HCT116 (cell line): Measurements from ENCODE around the gene RNGTT. TPM values are rescaled to one million over a fixed set of nuclear protein-coding genes. Genes with fewer than 3 reads are reported as not detected.

Experiments
- ATAC-seq: fragments of 200-7000 bp; cut with Tn5 transposase; 2 replicates; pipeline ENCODE4 v1.9.1; 2020; ENCODE audit warnings: mild to moderate bottlenecking, moderate library complexity
- BruUV-seq: library from RNA; stranded (reverse); fragments of 400-500 nt; replicated peaks from 2 replicates; lab custom pipeline; 2021; lab: Mats Ljungman, UMichigan
- CTCF ChIA-PET: fragments of 300-600 bp; sonication (Branson Sonifier 250); formaldehyde crosslinking; loops from one replicate; lab custom pipeline; 2021; ENCODE audit warnings: antibody characterized with exemption; lab: Charles Lee
- POLR2A ChIA-PET: fragments of 300-600, 350-600 bp; sonication (Branson Sonifier 250); formaldehyde crosslinking; loops from one replicate; lab custom pipeline; 2021; ENCODE audit warnings: antibody characterized with exemption; lab: Charles Lee
- RAD21 ChIA-PET, 2 experiments: fragments of 300-600 bp; sonication (Branson Sonifier 250); formaldehyde crosslinking; loops; one replicate each; lab custom pipeline; 2023; ENCODE audit warnings: low total read pairs in 2 of 2; ENCODE audit not compliant: uncharacterized antibody in 2 of 2, unreplicated experiment in 2 of 2, low non-redundant PET in 1 of 2; lab: Charles Lee
- DNase-seq: peaks from one replicate; pipeline ENCODE4 v3.0.0-alpha.2; 2010; ENCODE audit warnings: low read depth, low spot score
- H2AFZ ChIP-seq: fragments of 200-600 bp; shearing (Covaris generic), sonication (generic); 2 replicates; pipeline ENCODE4 v1.6.1; 2017; ENCODE audit warnings: low read depth, mixed run types, mixed read lengths, antibody characterized with exemption, low read length; ENCODE audit not compliant: poor library complexity, severe bottlenecking
- H3K27ac ChIP-seq: 2 replicates; pipeline ENCODE4 v1.5.1; 2012; ENCODE audit warnings: low read depth, low read length
- H3K27me3 ChIP-seq: fragments of 200-600 bp; sonication (generic); 2 replicates; pipeline ENCODE4 v1.6.1; 2016; ENCODE audit warnings: mixed run types, low read length, mixed read lengths; ENCODE audit not compliant: insufficient read depth
- H3K36me3 ChIP-seq, 2 experiments: fragments of 200-500 bp in 1 of 2; fragments of 200-600 bp in 1 of 2; sonication (Bioruptor generic) in 1 of 2; sonication (generic) in 1 of 2; 2 replicates each; pipeline versions ENCODE4 v1.5.1 to v1.6.1; 2014 to 2016; ENCODE audit warnings: low read length in 2 of 2, inconsistent platforms in 1 of 2, mixed read lengths in 1 of 2, mixed run types in 1 of 2; ENCODE audit not compliant: insufficient read depth in 2 of 2, control insufficient read depth in 1 of 2
- H3K4me1 ChIP-seq, 2 experiments: fragments of 200-600 bp in 1 of 2; sonication (generic) in 1 of 2; 2 replicates each; pipeline versions ENCODE4 v1.5.1 to v1.6.1; 2012 to 2017; ENCODE audit warnings: low read length in 2 of 2, inconsistent platforms in 1 of 2, mild to moderate bottlenecking in 1 of 2, mixed read lengths in 1 of 2, mixed run types in 1 of 2, moderate library complexity in 1 of 2; ENCODE audit not compliant: insufficient read depth in 2 of 2, control insufficient read depth in 1 of 2
- H3K4me2 ChIP-seq: fragments of 200-600 bp; sonication (generic); 2 replicates; pipeline ENCODE4 v1.6.1; 2017; ENCODE audit warnings: mixed run types, low read length, mixed read lengths
- H3K4me3 ChIP-seq, 2 experiments: fragments of 200-600 bp in 1 of 2; sonication (generic) in 1 of 2; replicated peaks in 1 of 2; 2 replicates each; pipeline ENCODE4 v1.5.1; 2011 to 2016; ENCODE audit warnings: low read length in 2 of 2, control low read depth in 1 of 2, low read depth in 1 of 2, mild to moderate bottlenecking in 1 of 2, mixed read lengths in 1 of 2, mixed run types in 1 of 2
- H3K79me2 ChIP-seq: fragments of 200-600 bp; sonication (generic); 2 replicates; pipeline ENCODE4 v1.6.1; 2017; ENCODE audit warnings: mild to moderate bottlenecking, mixed run types, low read length, moderate library complexity, mixed read lengths; ENCODE audit not compliant: insufficient read depth
- H3K9ac ChIP-seq: fragments of 200-600 bp; sonication (generic); 2 replicates; pipeline ENCODE4 v1.6.1; 2016; ENCODE audit warnings: low read length, mixed read lengths
- H3K9me2 ChIP-seq: fragments of 200-600 bp; sonication (generic), shearing (Covaris generic); 2 replicates; pipeline ENCODE4 v1.6.1; 2017; ENCODE audit warnings: mixed run types, mild to moderate bottlenecking, moderate library complexity; ENCODE audit not compliant: insufficient read depth
- H3K9me3 ChIP-seq, 2 experiments: fragments of 200-500 bp in 1 of 2; fragments of 200-600 bp in 1 of 2; sonication (Bioruptor generic) in 1 of 2; sonication (generic) in 1 of 2; 2 replicates each; pipeline ENCODE4 v1.6.1; 2014 to 2017; ENCODE audit warnings: low read length in 2 of 2, mixed read lengths in 2 of 2, inconsistent platforms in 1 of 2, low read depth in 1 of 2, mild to moderate bottlenecking in 1 of 2, mixed run types in 1 of 2, moderate library complexity in 1 of 2; ENCODE audit not compliant: control insufficient read depth in 1 of 2, insufficient read depth in 1 of 2
- H4K20me1 ChIP-seq: fragments of 200-600 bp; sonication (generic), shearing (Covaris generic); 2 replicates; pipeline ENCODE4 v1.6.1; 2017; ENCODE audit warnings: mixed run types, mild to moderate bottlenecking, moderate library complexity; ENCODE audit not compliant: insufficient read depth
- EGR1 ChIP-seq: IDR thresholded peaks from 2 replicates; pipeline ENCODE4 v1.6.1; 2012; ENCODE audit warnings: low read depth
- ELF1 ChIP-seq: IDR thresholded peaks from 2 replicates; pipeline ENCODE4 v1.6.1; 2012; ENCODE audit warnings: low read depth, borderline replicate concordance
- FOSL1 ChIP-seq: IDR thresholded peaks from 2 replicates; pipeline ENCODE4 v1.6.1; 2012; ENCODE audit warnings: low read depth
- RAD21 ChIP-seq: IDR thresholded peaks from 2 replicates; pipeline ENCODE4 v1.6.1; 2012; ENCODE audit warnings: low read depth, mild to moderate bottlenecking
- SRF ChIP-seq: IDR thresholded peaks from 2 replicates; pipeline ENCODE4 v1.6.1; 2012; ENCODE audit warnings: low read depth
- TCF7L2 ChIP-seq: IDR thresholded peaks from 2 replicates; pipeline ENCODE4 v1.7.0; 2011; ENCODE audit warnings: borderline replicate concordance, inconsistent platforms; ENCODE audit not compliant: insufficient read depth, insufficient read length; ENCODE audit errors: extremely low read depth
- YY1 ChIP-seq: IDR thresholded peaks from 2 replicates; pipeline ENCODE4 v1.6.1; 2011; ENCODE audit warnings: low read length, low read depth, moderate library complexity, mild to moderate bottlenecking; ENCODE audit not compliant: insufficient replicate concordance; ENCODE audit errors: extremely low read depth
- intact Hi-C: fragments of 100-400 bp; cut with micrococcal nuclease; formaldehyde crosslinking; loops from 2 replicates; pipeline ENCODE4 v1.10.0; 2022
- total RNA-seq: library from RNA; stranded (reverse); gene quantifications from one replicate; pipeline ENCODE4 v1.2.1, GENCODE V29; 2021; ENCODE audit not compliant: unreplicated experiment
- TF ChIP-seq, protein P1 (sequence below): IDR thresholded peaks from 2 replicates; pipeline ENCODE4 v1.6.1; 2011; ENCODE audit warnings: mild to moderate bottlenecking, low read length, moderate library complexity; ENCODE audit not compliant: insufficient replicate concordance; ENCODE audit errors: extremely low read depth
- TF ChIP-seq, protein P2 (sequence below): IDR thresholded peaks from 2 replicates; pipeline ENCODE4 v1.6.1; 2012
- TF ChIP-seq, protein P3 (sequence below), 3 experiments: fragments of 200-600 bp in 1 of 3; sonication (generic) in 1 of 3; IDR thresholded peaks in 2 of 3; conservative IDR thresholded peaks in 1 of 3; 2 replicates each; pipeline ENCODE4 v1.5.1; 2012 to 2017; ENCODE audit warnings: low read depth in 2 of 3, low read length in 2 of 3, antibody characterized with exemption in 1 of 3, borderline replicate concordance in 1 of 3, control low read depth in 1 of 3, mild to moderate bottlenecking in 1 of 3, mixed read lengths in 1 of 3, mixed run types in 1 of 3, moderate library complexity in 1 of 3; ENCODE audit not compliant: insufficient read depth in 1 of 3

The RNGTT gene
- total RNA-seq, 1 experiment from 2014 or later: 23.0 TPM

DNA sequence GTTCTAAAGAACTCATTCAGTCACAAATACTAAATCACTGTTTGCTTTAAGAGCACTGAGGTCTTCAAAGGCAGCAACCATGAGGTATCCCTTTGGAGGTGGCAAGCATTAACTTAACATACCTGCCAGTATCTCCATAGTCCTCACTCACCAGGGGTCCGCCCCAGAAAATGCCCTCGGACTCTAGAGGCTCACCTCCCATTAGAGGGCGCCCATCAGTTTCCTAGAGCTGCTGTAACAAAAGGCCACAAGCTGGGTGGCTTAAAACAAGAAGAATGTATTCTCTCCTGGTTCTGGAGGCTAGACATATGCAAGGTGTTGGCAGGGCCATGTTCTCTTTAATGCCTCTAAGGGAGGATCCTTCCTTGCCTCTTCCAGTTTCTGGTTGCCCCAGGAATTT, 12.0 kb upstream of the RNGTT start:
- DNase-seq (no peak), ATAC-seq (no peak)
- Histone ChIP-seq H2AFZ (no peak overlapping the region), H3K27ac (no peak overlapping the region), H3K4me3 (no peak overlapping the region), H3K79me2 (no peaks in the 10 kb centered on the region), H4K20me1 (no peaks in the 10 kb centered on the region; the same call in 1 of the 2 replicates), H3K36me3 (no peaks in the 10 kb centered on the region), H3K9ac (no peak overlapping the region), H3K4me1 (no peaks in the 10 kb centered on the region), H3K9me2 (no peaks in the 10 kb centered on the region)
- intact Hi-C loops: no loop called here
- ChIA-PET POLR2A (no interaction called here), RAD21 (no interaction called here), CTCF (no interaction called here)
- no TSS peak for BruUV-seq
- TF ChIP-seq, protein P1, sequence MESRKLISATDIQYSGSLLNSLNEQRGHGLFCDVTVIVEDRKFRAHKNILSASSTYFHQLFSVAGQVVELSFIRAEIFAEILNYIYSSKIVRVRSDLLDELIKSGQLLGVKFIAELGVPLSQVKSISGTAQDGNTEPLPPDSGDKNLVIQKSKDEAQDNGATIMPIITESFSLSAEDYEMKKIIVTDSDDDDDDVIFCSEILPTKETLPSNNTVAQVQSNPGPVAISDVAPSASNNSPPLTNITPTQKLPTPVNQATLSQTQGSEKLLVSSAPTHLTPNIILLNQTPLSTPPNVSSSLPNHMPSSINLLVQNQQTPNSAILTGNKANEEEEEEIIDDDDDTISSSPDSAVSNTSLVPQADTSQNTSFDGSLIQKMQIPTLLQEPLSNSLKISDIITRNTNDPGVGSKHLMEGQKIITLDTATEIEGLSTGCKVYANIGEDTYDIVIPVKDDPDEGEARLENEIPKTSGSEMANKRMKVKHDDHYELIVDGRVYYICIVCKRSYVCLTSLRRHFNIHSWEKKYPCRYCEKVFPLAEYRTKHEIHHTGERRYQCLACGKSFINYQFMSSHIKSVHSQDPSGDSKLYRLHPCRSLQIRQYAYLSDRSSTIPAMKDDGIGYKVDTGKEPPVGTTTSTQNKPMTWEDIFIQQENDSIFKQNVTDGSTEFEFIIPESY: no peak
- TF ChIP-seq, all 23 proteins: peak for 0
- Histone ChIP-seq H3K9me3 (no peaks in the 10 kb centered on the region), H3K4me2 (no peak overlapping the region), H3K27me3 (no peaks in the 10 kb centered on the region)

DNA sequence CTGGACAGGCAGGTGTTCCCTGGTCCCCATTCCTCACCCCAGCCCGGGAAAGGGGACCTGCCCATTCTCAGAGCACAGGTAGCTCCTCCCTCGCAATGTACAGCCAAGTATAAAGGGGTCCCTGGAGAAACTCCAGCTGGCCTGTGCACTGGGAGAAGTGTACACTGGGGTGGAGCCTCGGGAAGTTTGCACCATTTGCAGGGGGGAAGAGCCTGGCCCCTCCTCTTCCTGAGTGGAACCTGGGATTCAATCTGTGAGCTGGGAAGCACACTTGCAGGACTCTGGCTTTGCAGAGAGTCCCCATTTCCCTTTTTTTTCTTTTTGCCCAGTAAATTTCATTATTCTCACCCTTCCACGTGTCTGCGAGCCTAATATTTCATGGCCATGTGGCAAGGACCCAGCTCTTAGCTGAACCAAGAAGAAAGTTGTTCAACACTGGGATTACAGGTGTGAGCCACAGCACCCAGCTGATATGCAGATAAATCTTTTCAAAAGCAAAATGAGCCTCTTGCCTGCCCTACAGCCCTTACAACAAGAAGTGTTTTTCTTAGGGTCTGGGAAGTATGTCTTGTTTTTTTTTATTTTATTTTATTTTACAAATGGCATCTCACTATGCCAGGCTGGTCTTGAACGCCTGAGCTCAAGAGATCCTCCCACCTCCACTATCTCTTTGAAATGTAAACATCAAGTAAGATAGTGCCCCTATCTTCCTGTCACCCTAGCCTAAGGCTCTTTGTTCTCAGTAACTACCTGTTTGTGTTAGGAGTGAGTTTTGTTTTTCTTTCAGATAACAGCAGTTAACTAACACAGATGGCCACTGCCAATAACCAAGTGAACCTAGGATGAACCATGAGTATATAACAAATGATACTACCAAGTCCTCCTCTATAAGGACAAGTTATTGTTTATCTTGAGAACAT, 9.3 kb upstream of the RNGTT start:
- BruUV-seq: no TSS peak
- Histone ChIP-seq H3K4me3 (no peak overlapping the region), H3K9me2 (no peaks in the 10 kb centered on the region), H4K20me1 (no peaks in the 10 kb centered on the region; the same call in 1 of the 2 replicates), H3K27ac (no peak overlapping the region), H2AFZ (no peak overlapping the region), H3K9me3 (no peaks in the 10 kb centered on the region), H3K79me2 (no peaks in the 10 kb centered on the region), H3K4me2 (no peak overlapping the region), H3K9ac (no peak overlapping the region), H3K4me1 (no peaks in the 10 kb centered on the region), H3K36me3 (no peaks in the 10 kb centered on the region), H3K27me3 (no peaks in the 10 kb centered on the region)
- intact Hi-C loops: no loop called here
- no peak for TF ChIP-seq EGR1
- TF ChIP-seq TCF7L2: no peak
- no peak for TF ChIP-seq ELF1
- TF ChIP-seq FOSL1: no peak
- TF ChIP-seq, protein P2, sequence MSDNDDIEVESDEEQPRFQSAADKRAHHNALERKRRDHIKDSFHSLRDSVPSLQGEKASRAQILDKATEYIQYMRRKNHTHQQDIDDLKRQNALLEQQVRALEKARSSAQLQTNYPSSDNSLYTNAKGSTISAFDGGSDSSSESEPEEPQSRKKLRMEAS: no peak
- no peak for TF ChIP-seq YY1
- TF ChIP-seq SRF: no peak
- TF ChIP-seq, protein P1: no peak
- TF ChIP-seq RAD21: no peak
- TF ChIP-seq, protein P3, sequence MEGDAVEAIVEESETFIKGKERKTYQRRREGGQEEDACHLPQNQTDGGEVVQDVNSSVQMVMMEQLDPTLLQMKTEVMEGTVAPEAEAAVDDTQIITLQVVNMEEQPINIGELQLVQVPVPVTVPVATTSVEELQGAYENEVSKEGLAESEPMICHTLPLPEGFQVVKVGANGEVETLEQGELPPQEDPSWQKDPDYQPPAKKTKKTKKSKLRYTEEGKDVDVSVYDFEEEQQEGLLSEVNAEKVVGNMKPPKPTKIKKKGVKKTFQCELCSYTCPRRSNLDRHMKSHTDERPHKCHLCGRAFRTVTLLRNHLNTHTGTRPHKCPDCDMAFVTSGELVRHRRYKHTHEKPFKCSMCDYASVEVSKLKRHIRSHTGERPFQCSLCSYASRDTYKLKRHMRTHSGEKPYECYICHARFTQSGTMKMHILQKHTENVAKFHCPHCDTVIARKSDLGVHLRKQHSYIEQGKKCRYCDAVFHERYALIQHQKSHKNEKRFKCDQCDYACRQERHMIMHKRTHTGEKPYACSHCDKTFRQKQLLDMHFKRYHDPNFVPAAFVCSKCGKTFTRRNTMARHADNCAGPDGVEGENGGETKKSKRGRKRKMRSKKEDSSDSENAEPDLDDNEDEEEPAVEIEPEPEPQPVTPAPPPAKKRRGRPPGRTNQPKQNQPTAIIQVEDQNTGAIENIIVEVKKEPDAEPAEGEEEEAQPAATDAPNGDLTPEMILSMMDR (IDR thresholded peaks at IDR 0.05 in 2 of 3, conservative IDR thresholded peaks at IDR 0.05 in 1 of 3; ENCODE audit: borderline replicate concordance in 1 of 3, insufficient read depth in 1 of 3, low read depth in 2 of 3, low read length in 2 of 3): no peak
- ChIA-PET POLR2A (no interaction called here), CTCF (interaction anchor here (0.9 kb wide), 1 partner anchor 10 kb away, joined by 3 read pairs; no protein-coding TSS in a partner anchor), RAD21 (no interaction called here)
- DNase-seq (no peak), ATAC-seq (no peak)
